K562 (cell line): ENCODE data around the gene INCENP. TPM values are rescaled to one million over a fixed set of nuclear protein-coding genes. Genes with fewer than 3 reads are reported as not detected.

Source experiments
- BCL6 ChIP-seq: fragments of 250-450 bp; sonication (Bioruptor Pico); IDR thresholded peaks from 2 replicates; pipeline ENCODE4 v1.4.0; 2020
- BCLAF1 ChIP-seq, 2 experiments: fragments of 450-650 bp in 1 of 2; IDR thresholded peaks; 2 replicates each; pipeline ENCODE4 v1.6.1; 2011 to 2017; ENCODE audit warnings: low read depth in 2 of 2, antibody characterized with exemption in 1 of 2, borderline replicate concordance in 1 of 2, low read length in 1 of 2, mild to moderate bottlenecking in 1 of 2, mixed read lengths in 1 of 2; ENCODE audit not compliant: control insufficient read depth in 1 of 2
- BRD9 ChIP-seq: fragments of 450-650 bp; IDR thresholded peaks from 2 replicates; pipeline ENCODE4 v1.6.1; 2018; ENCODE audit warnings: low read depth; ENCODE audit not compliant: partially characterized antibody
- ELK3 ChIP-seq: fragments of 450-650 bp; formaldehyde crosslinking; IDR thresholded peaks from 2 replicates; pipeline ENCODE4 v1.4.0; 2020; ENCODE audit warnings: mild to moderate bottlenecking
- FOXK1 ChIP-seq: sonication (generic); formaldehyde crosslinking; IDR thresholded peaks from 2 replicates; pipeline ENCODE4 v1.8.0; 2022; ENCODE audit warnings: missing genetic modification reagents, mild to moderate bottlenecking, borderline replicate concordance
- HDAC6 ChIP-seq: IDR thresholded peaks from 2 replicates; pipeline ENCODE4 v1.6.1; 2012; ENCODE audit warnings: low read depth, mild to moderate bottlenecking, control low read depth, inconsistent platforms, low read length, moderate library complexity
- HMGN3 ChIP-seq: IDR thresholded peaks from 2 replicates; pipeline ENCODE4 v1.6.1; 2011; ENCODE audit warnings: borderline replicate concordance, low read depth, mild to moderate bottlenecking, mixed read lengths, low read length; ENCODE audit not compliant: insufficient read length; ENCODE audit errors: extremely low read depth
- JUND ChIP-seq, 2 experiments: IDR thresholded peaks; 2 replicates in 1 of 2; 3 replicates in 1 of 2; pipeline ENCODE4 v1.6.1; 2011; ENCODE audit warnings: borderline replicate concordance in 2 of 2, low read depth in 2 of 2, low read length in 2 of 2, improper control_type of control experiment in 1 of 2, missing biosample characterization in 1 of 2, missing genetic modification characterization in 1 of 2, missing genetic modification reagents in 1 of 2
- KAT7 ChIP-seq: sonication (generic); formaldehyde crosslinking; IDR thresholded peaks from 2 replicates; pipeline ENCODE4 v1.8.0; 2022; ENCODE audit warnings: missing genetic modification reagents, mild to moderate bottlenecking, borderline replicate concordance
- KDM1A ChIP-seq, 2 experiments: fragments of 450-650 bp; IDR thresholded peaks; 2 replicates each; pipeline ENCODE4 v1.6.1; 2016; ENCODE audit warnings: mild to moderate bottlenecking in 2 of 2
- NEUROD1 ChIP-seq: fragments of 150-350 bp; IDR thresholded peaks from 2 replicates; pipeline ENCODE4 v1.6.1; 2014; ENCODE audit warnings: borderline replicate concordance, low read length, low read depth; ENCODE audit not compliant: partially characterized antibody
- NKRF ChIP-seq: fragments of 450-650 bp; IDR thresholded peaks from 2 replicates; pipeline ENCODE4 v1.6.1; 2016; ENCODE audit warnings: borderline replicate concordance
- NRF1 ChIP-seq, 2 experiments: fragments of 450-650 bp; IDR thresholded peaks in 1 of 2; conservative IDR thresholded peaks in 1 of 2; 2 replicates each; pipeline ENCODE4 v1.6.1; 2014; ENCODE audit warnings: mild to moderate bottlenecking in 2 of 2
- POLR2AphosphoS2 ChIP-seq: IDR thresholded peaks from 2 replicates; pipeline ENCODE4 v1.6.1; 2012; ENCODE audit warnings: low read length, improper control_type of control experiment
- POLR2H ChIP-seq: IDR thresholded peaks from 2 replicates; pipeline ENCODE4 v1.6.1; 2016; ENCODE audit warnings: missing genetic modification characterization, low read depth, mild to moderate bottlenecking, control low read depth, missing compliant biosample characterization, moderate library complexity
- PYGO2 ChIP-seq: fragments of 450-650 bp; IDR thresholded peaks from 2 replicates; pipeline ENCODE4 v1.6.1; 2016; ENCODE audit warnings: mild to moderate bottlenecking, missing genetic modification characterization, moderate library complexity, missing compliant biosample characterization
- RUNX1 ChIP-seq: sonication (generic); IDR thresholded peaks from 2 replicates; pipeline ENCODE4 v1.6.1; 2016; ENCODE audit warnings: antibody characterized with exemption, low read depth
- SMAD3 ChIP-seq: fragments of 450-650 bp; formaldehyde crosslinking; conservative IDR thresholded peaks from 2 replicates; pipeline ENCODE4 v1.4.0; 2020; ENCODE audit warnings: mild to moderate bottlenecking
- SP1 ChIP-seq: sonication (generic); formaldehyde crosslinking; IDR thresholded peaks from 2 replicates; pipeline ENCODE4 v1.8.1; 2022; ENCODE audit warnings: mild to moderate bottlenecking, missing genetic modification reagents
- STAT5A ChIP-seq: IDR thresholded peaks from 2 replicates; pipeline ENCODE4 v1.6.1; 2012; ENCODE audit warnings: low read length, inconsistent platforms, borderline replicate concordance
- ZNF143 ChIP-seq: sonication (generic); formaldehyde crosslinking; IDR thresholded peaks from 2 replicates; pipeline ENCODE4 v1.9.0; 2022; ENCODE audit warnings: mild to moderate bottlenecking, missing genetic modification reagents
- ZNF174 ChIP-seq: fragments of 250-450 bp; sonication (Bioruptor Pico); IDR thresholded peaks from 2 replicates; pipeline ENCODE4 v1.4.0; 2020; ENCODE audit warnings: mild to moderate bottlenecking
- ZNF274 ChIP-seq: IDR thresholded peaks from 2 replicates; pipeline ENCODE4 v1.6.1; 2011; ENCODE audit warnings: low read depth, mild to moderate bottlenecking, low read length, moderate library complexity, borderline replicate concordance
- polyA plus RNA-seq, 8 experiments: library from polyadenylated mRNA; depleted of rRNA in 4 of 8; stranded (reverse) in 5 of 8; unstranded in 3 of 8; fragments of >200 nt; fragmentation: Nextera tagmentation in 2 of 8; fragmentation: Illumina TruSeq in 1 of 8; extraction: Ambion mirVana in 2 of 8; extraction: Trizol in 1 of 8; gene quantifications; 2 replicates each; pipeline versions ENCODE4 v1.2.1 to v1.2.3, GENCODE V29; 2011 to 2014; ENCODE audit warnings: inconsistent platforms in 1 of 8, missing spikeins in 1 of 8
- total RNA-seq, 7 experiments: library from RNA; depleted of rRNA in 6 of 7; stranded (reverse); fragments of >200 nt in 6 of 7; fragmentation: Illumina TruSeq in 2 of 7; extraction: Trizol in 2 of 7; gene quantifications; 2 replicates each; pipeline versions ENCODE4 v1.2.1 to v1.2.3, GENCODE V29; 2011 to 2021; ENCODE audit warnings: low replicate concordance in 1 of 7

Gene INCENP
- total and polyA plus RNA-seq, 9 of the 15 experiments (the other 6 are each of a cell fraction or from before 2014, with no cell fraction given), result 1.1 to 97.9 (median 28.2) TPM

- TF ChIP-seq JUND (IDR thresholded peaks at IDR 0.05; ENCODE audit: borderline replicate concordance, low read depth, low read length) (peak; percentile 4; the same call in 1 of the 2 replicates), JUND (tag; IDR thresholded peaks at IDR 0.05; ENCODE audit: borderline replicate concordance, low read depth, low read length) (no peak; the same call in 2 of the 3 replicates), POLR2H (tag) (peak; percentile 9; the same call in 1 of the 2 replicates), HDAC6 (no peak), BCLAF1 (IDR thresholded peaks at IDR 0.05; ENCODE audit: borderline replicate concordance in 1 of 2, control insufficient read depth in 1 of 2, low read depth in 2 of 2, low read length in 1 of 2) (no peak; a peak in 1 of 4 replicates), NRF1 (conservative IDR thresholded peaks at IDR 0.05 in 1 of 2, IDR thresholded peaks at IDR 0.05 in 1 of 2) (peak; percentile 71 to 76), KDM1A (IDR thresholded peaks at IDR 0.05) (no peak), STAT5A (no peak), RUNX1 (no peak), PYGO2 (tag) (no peak), NEUROD1 (peak; percentile 85), KAT7 (CRISPR knock-in tag) (no peak; the same call in 1 of the 2 replicates), BRD9 (no peak), ZNF143 (CRISPR knock-in tag) (peak; percentile 86), SMAD3 (CRISPR knock-in tag) (no peak), HMGN3 (peak; percentile 58), ZNF174 (CRISPR knock-in tag) (no peak), SP1 (CRISPR knock-in tag) (peak; percentile 58; the same call in 1 of the 2 replicates), ZNF274 (no peak), POLR2AphosphoS2 (no peak), NKRF (peak; percentile 87; the same call in 1 of the 2 replicates), FOXK1 (CRISPR knock-in tag) (no peak), ELK3 (no peak), BCL6 (CRISPR knock-in tag) (no peak)
Measured at GRCh38 chr11:62123669-62124185, at the start of gene INCENP (continued).
